Liver (tissue), 9 donors: ENCODE results near the gene C1R. TPM values are rescaled to one million over a fixed set of nuclear protein-coding genes. Genes with fewer than 3 reads are reported as not detected.

ENCODE experiments used
- DNase-seq: peaks from one replicate; pipeline ENCODE4 v3.0.0-alpha.2; 2017; ENCODE audit warnings: low spot score
- H3K27ac ChIP-seq, 2 donors: one replicate each; pipeline ENCODE4 v1.7.0; 2013; ENCODE audit warnings: inconsistent platforms in 2 of 2, low read length in 2 of 2, control low read depth in 1 of 2, low read depth in 1 of 2, mild to moderate bottlenecking in 1 of 2
- H3K27me3 ChIP-seq, 4 donors: one replicate each; pipeline versions ENCODE4 v1.6.1 to v1.7.0; 2013; ENCODE audit warnings: low read length in 3 of 4, inconsistent platforms in 1 of 4, mild to moderate bottlenecking in 1 of 4, moderate library complexity in 1 of 4; ENCODE audit not compliant: control insufficient read depth in 4 of 4, insufficient read depth in 4 of 4
- H3K36me3 ChIP-seq, 4 donors: one replicate each; pipeline versions ENCODE4 v1.6.1 to v1.7.0; 2013; ENCODE audit warnings: low read length in 3 of 4, mild to moderate bottlenecking in 3 of 4, low read depth in 1 of 4, moderate library complexity in 1 of 4; ENCODE audit not compliant: control insufficient read depth in 4 of 4, insufficient read depth in 3 of 4
- H3K4me1 ChIP-seq, 4 donors: one replicate each; pipeline versions ENCODE4 v1.6.1 to v1.7.0; 2013; ENCODE audit warnings: low read length in 3 of 4, mild to moderate bottlenecking in 3 of 4, moderate library complexity in 1 of 4; ENCODE audit not compliant: control insufficient read depth in 4 of 4, insufficient read depth in 4 of 4
- H3K4me3 ChIP-seq, 3 donors: one replicate each; pipeline versions ENCODE4 v1.6.1 to v1.7.0; 2013; ENCODE audit warnings: low read length in 3 of 3, control low read depth in 1 of 3, low read depth in 1 of 3, mild to moderate bottlenecking in 1 of 3
- H3K9ac ChIP-seq, 2 donors: one replicate each; pipeline ENCODE4 v1.7.0; 2013; ENCODE audit warnings: low read length in 2 of 2, mild to moderate bottlenecking in 2 of 2, moderate library complexity in 2 of 2, control low read depth in 1 of 2, low read depth in 1 of 2
- H3K9me3 ChIP-seq, 4 donors: one replicate each; pipeline versions ENCODE4 v1.6.1 to v1.7.0; 2013; ENCODE audit warnings: low read length in 3 of 4; ENCODE audit not compliant: control insufficient read depth in 4 of 4
- ATF3 ChIP-seq: IDR thresholded peaks from 2 replicates; pipeline ENCODE4 v1.6.1; 2016; ENCODE audit warnings: antibody characterized with exemption
- CTCF ChIP-seq: fragments of 150-350 bp; IDR thresholded peaks from 2 replicates; pipeline ENCODE4 v1.5.1; 2017; ENCODE audit warnings: improper control_type of control experiment, low read depth, low read length; ENCODE audit not compliant: missing input control
- EGR1 ChIP-seq, 2 donors: IDR thresholded peaks; 2 replicates each; pipeline ENCODE4 v1.6.1; 2016 to 2018; ENCODE audit warnings: antibody characterized with exemption in 2 of 2, low read depth in 2 of 2
- FOXA1 ChIP-seq: IDR thresholded peaks from 2 replicates; pipeline ENCODE4 v1.6.1; 2016; ENCODE audit warnings: antibody characterized with exemption
- FOXA2 ChIP-seq: IDR thresholded peaks from 2 replicates; pipeline ENCODE4 v1.6.1; 2016; ENCODE audit warnings: antibody characterized with exemption
- GABPA ChIP-seq, 2 donors: IDR thresholded peaks in 1 of 2; conservative IDR thresholded peaks in 1 of 2; 2 replicates each; pipeline ENCODE4 v1.6.1; 2016; ENCODE audit warnings: antibody characterized with exemption in 2 of 2, mild to moderate bottlenecking in 1 of 2, moderate library complexity in 1 of 2
- HNF4A ChIP-seq, 2 donors: conservative IDR thresholded peaks; 2 replicates each; pipeline ENCODE4 v1.6.1; 2016; ENCODE audit warnings: antibody characterized with exemption in 2 of 2, mild to moderate bottlenecking in 2 of 2
- HNF4G ChIP-seq: IDR thresholded peaks from 2 replicates; pipeline ENCODE4 v1.6.1; 2016; ENCODE audit warnings: antibody characterized with exemption
- JUND ChIP-seq, 2 donors: IDR thresholded peaks; 2 replicates each; pipeline ENCODE4 v1.6.1; 2016; ENCODE audit warnings: antibody characterized with exemption in 2 of 2
- MAX ChIP-seq: IDR thresholded peaks from 2 replicates; pipeline ENCODE4 v1.6.1; 2016; ENCODE audit warnings: antibody characterized with exemption
- NR2F2 ChIP-seq: IDR thresholded peaks from 2 replicates; pipeline ENCODE4 v1.6.1; 2016; ENCODE audit warnings: antibody characterized with exemption
- RAD21 ChIP-seq, 2 donors: IDR thresholded peaks; 2 replicates each; pipeline ENCODE4 v1.6.1; 2016; ENCODE audit warnings: antibody characterized with exemption in 2 of 2, mild to moderate bottlenecking in 2 of 2
- REST ChIP-seq: IDR thresholded peaks from 2 replicates; pipeline ENCODE4 v1.6.1; 2016; ENCODE audit warnings: antibody characterized with exemption, mild to moderate bottlenecking
- RXRA ChIP-seq, 2 donors: IDR thresholded peaks; 2 replicates each; pipeline ENCODE4 v1.6.1; 2017 to 2018; ENCODE audit warnings: antibody characterized with exemption in 2 of 2, mild to moderate bottlenecking in 1 of 2
- SP1 ChIP-seq: IDR thresholded peaks from 2 replicates; pipeline ENCODE4 v1.6.1; 2018; ENCODE audit warnings: antibody characterized with exemption, mild to moderate bottlenecking
- TAF1 ChIP-seq: conservative IDR thresholded peaks from 2 replicates; pipeline ENCODE4 v1.6.1; 2016; ENCODE audit warnings: antibody characterized with exemption, mild to moderate bottlenecking
- YY1 ChIP-seq: IDR thresholded peaks from 2 replicates; pipeline ENCODE4 v1.6.1; 2016; ENCODE audit warnings: antibody characterized with exemption, mild to moderate bottlenecking
- ZBTB33 ChIP-seq: IDR thresholded peaks from 2 replicates; pipeline ENCODE4 v1.6.1; 2016; ENCODE audit warnings: antibody characterized with exemption
- WGBS: extraction: QIAGEN DNeasy Blood & Tissue Kit; methylation state at CpG from one replicate; pipeline ENCODE4 v1.1.7; 2013; 5-methylcytosine and 5-hydroxymethylcytosine counted together
- polyA plus RNA-seq, 2 donors: library from polyadenylated mRNA; stranded (reverse) in 1 of 2; unstranded in 1 of 2; fragments of 200-250 nt in 1 of 2; fragments of >200 nt in 1 of 2; fragmentation: Nextera tagmentation in 1 of 2; extraction: Ambion mirVana in 1 of 2; gene quantifications; one replicate each; pipeline versions ENCODE4 v1.2.1 to v1.2.3, GENCODE V29; 2013 to 2015
- total RNA-seq, 2 donors: library from RNA; depleted of rRNA; stranded (reverse); fragments of >200 nt; gene quantifications; one replicate each; pipeline ENCODE4 v1.2.3, GENCODE V29; 2014
- donor health status: healthy.
- donor health status: healthy.
- donor health status: healthy.
- donor health status: healthy.
- donor health status: healthy.

C1R gene
- total and polyA plus RNA-seq, 4 donors = 211 to 1,822 (median 1,153) TPM

GRCh38 chr12:7035463-7035862 is 56.8 kb downstream of the C1R start:
- no peaks in the 10 kb centered on the region for H3K36me3 ChIP-seq
- H3K27ac ChIP-seq = no peak overlapping the region
- TF ChIP-seq YY1 = no peak
- TF ChIP-seq REST = no peak
- no peak for TF ChIP-seq FOXA1
- TF ChIP-seq EGR1 (IDR thresholded peaks at IDR 0.05; ENCODE audit: low read depth in 2 of 2) = no peak
- no peak for TF ChIP-seq HNF4A (conservative IDR thresholded peaks at IDR 0.05)
- no peak for TF ChIP-seq HNF4G
- no peak for TF ChIP-seq FOXA2
- no peak for TF ChIP-seq SP1
- no peak for TF ChIP-seq JUND (IDR thresholded peaks at IDR 0.05)
- WGBS = 84% methylated on average over 2 of the region's 2 CpGs
- H3K4me1 ChIP-seq = no peaks in the 10 kb centered on the region
- DNase-seq = no peak
- no peak overlapping the region for H3K9ac ChIP-seq
- no peaks in the 10 kb centered on the region for H3K27me3 ChIP-seq
- no peaks in the 10 kb centered on the region for H3K9me3 ChIP-seq
- no peak overlapping the region for H3K4me3 ChIP-seq

- Histone ChIP-seq H3K4me3 (no peak overlapping the region), H3K9me3 (no peaks in the 10 kb centered on the region), H3K36me3 (no peaks in the 10 kb centered on the region), H3K27ac (no peak overlapping the region), H3K4me1 (no peaks in the 10 kb centered on the region), H3K9ac (no peak overlapping the region), H3K27me3 (no peaks in the 10 kb centered on the region)
- WGBS = 95% methylated on average over 1 of the region's 1 CpG
- peak; percentile 47 for DNase-seq
- TF ChIP-seq CTCF (no peak), FOXA2 (no peak), EGR1 (IDR thresholded peaks at IDR 0.05; ENCODE audit: low read depth in 2 of 2) (no peak), RXRA (IDR thresholded peaks at IDR 0.05) (no peak), JUND (IDR thresholded peaks at IDR 0.05) (no peak), GABPA (IDR thresholded peaks at IDR 0.05 in 1 of 2, conservative IDR thresholded peaks at IDR 0.05 in 1 of 2) (no peak), HNF4A (conservative IDR thresholded peaks at IDR 0.05) (no peak), TAF1 (no peak), HNF4G (no peak), RAD21 (IDR thresholded peaks at IDR 0.05) (no peak), SP1 (no peak), ZBTB33 (no peak), REST (no peak), NR2F2 (no peak), YY1 (no peak), ATF3 (no peak), FOXA1 (no peak), MAX (no peak)
Measured at GRCh38 chr12:7034464-7034863, 57.8 kb downstream of the C1R start.
